ENCODE data around the gene PARN.
"Not testable (repeated sequence)": the region's sequence is repeated elsewhere in the genome, so short reads cannot be mapped to it uniquely, and the experiment has no call there.

The PARN gene

GRCh38 chr16:14423344-14423743 is 206.7 kb downstream of the PARN start:
- no peaks in the 10 kb centered on the region for H3K27me3 ChIP-seq (ENCODE audit: insufficient read depth, low read depth, severe bottlenecking)
- no peaks in the 10 kb centered on the region for H3K9me3 ChIP-seq (ENCODE audit: severe bottlenecking)
- H3K4me3 ChIP-seq (ENCODE audit: low read depth, low read length) = no peak overlapping the region
- H3K36me3 ChIP-seq = no peaks in the 10 kb centered on the region
- TF ChIP-seq, protein P1, sequence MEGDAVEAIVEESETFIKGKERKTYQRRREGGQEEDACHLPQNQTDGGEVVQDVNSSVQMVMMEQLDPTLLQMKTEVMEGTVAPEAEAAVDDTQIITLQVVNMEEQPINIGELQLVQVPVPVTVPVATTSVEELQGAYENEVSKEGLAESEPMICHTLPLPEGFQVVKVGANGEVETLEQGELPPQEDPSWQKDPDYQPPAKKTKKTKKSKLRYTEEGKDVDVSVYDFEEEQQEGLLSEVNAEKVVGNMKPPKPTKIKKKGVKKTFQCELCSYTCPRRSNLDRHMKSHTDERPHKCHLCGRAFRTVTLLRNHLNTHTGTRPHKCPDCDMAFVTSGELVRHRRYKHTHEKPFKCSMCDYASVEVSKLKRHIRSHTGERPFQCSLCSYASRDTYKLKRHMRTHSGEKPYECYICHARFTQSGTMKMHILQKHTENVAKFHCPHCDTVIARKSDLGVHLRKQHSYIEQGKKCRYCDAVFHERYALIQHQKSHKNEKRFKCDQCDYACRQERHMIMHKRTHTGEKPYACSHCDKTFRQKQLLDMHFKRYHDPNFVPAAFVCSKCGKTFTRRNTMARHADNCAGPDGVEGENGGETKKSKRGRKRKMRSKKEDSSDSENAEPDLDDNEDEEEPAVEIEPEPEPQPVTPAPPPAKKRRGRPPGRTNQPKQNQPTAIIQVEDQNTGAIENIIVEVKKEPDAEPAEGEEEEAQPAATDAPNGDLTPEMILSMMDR (IDR thresholded peaks at IDR 0.05; ENCODE audit: low read depth, low read length) = no peak
- DNase-seq = no peak
- H3K27ac ChIP-seq = no peak overlapping the region

DNA sequence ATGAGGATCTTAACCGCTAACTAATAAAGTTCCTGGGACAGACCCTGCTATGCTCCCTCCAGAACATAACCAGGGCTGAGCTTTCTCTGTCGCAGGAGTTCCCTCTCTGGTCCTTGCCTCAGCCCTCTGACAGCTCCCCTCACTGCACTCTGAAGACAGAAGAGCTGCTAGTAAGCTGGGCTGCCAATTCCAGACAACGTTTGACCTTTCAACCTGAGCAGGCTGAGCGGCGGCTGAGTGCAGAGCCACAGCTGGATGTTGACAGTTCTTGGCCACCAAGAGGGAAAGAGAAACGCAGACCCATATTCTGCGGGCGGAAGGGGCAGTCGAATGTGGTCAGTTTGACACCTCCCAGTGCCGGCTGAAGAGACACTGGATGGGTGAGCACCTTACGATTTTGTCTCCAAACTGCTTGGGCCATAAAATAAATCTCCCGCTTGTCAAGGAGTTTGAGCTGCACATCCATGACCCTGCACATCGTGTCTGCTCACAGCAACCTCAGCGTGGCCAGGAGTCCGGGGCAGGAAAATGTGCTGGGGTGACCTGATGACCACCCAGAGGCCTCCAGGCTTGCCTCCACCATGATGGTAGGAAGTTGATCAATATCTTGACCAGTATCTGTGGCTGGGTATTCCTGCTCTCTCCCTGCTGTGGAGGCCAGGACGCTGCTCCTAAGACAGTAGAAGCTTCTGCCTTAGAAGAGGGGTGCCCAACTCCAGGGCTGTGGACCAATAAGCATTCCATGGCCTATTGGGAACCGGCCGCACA is 209.2 kb downstream of the PARN start:
- H3K4me3 ChIP-seq (ENCODE audit: low read depth, low read length) = no peak overlapping the region
- H3K27ac ChIP-seq = no peak overlapping the region
- TF ChIP-seq, protein P1 (IDR thresholded peaks at IDR 0.05; ENCODE audit: low read depth, low read length) = no peak
- DNase-seq = no peak
- no peaks in the 10 kb centered on the region for H3K27me3 ChIP-seq (ENCODE audit: insufficient read depth, low read depth, severe bottlenecking)
- no peaks in the 10 kb centered on the region for H3K36me3 ChIP-seq
- no peaks in the 10 kb centered on the region for H3K9me3 ChIP-seq (ENCODE audit: severe bottlenecking)

DNA sequence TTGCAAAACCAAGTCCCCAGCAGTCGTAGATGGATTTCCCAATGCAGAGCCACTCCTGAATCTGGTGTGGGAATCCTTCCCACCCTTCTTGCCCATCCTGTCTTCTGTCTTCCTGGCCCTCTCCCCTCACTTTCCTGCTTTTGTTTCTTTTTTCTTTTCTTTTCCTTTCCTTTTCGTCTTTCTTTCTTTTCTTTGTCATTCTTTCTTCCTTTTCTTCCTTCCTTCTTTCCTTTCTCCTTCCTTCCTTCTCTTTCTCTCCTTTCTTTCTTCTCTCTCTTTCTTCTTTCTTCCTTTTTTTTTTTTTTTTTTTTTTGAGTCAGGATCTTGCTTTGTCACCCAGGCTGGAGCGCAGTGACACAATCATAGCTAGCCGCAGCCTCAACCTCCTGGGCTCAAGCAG is 209.8 kb downstream of the PARN start:
- H3K9me3 ChIP-seq (ENCODE audit: severe bottlenecking); DNase-seq; H3K4me3 ChIP-seq (ENCODE audit: low read depth, low read length); H3K36me3 ChIP-seq; H3K27me3 ChIP-seq (ENCODE audit: insufficient read depth, low read depth, severe bottlenecking); H3K27ac ChIP-seq: not testable (repeated sequence)

DNA sequence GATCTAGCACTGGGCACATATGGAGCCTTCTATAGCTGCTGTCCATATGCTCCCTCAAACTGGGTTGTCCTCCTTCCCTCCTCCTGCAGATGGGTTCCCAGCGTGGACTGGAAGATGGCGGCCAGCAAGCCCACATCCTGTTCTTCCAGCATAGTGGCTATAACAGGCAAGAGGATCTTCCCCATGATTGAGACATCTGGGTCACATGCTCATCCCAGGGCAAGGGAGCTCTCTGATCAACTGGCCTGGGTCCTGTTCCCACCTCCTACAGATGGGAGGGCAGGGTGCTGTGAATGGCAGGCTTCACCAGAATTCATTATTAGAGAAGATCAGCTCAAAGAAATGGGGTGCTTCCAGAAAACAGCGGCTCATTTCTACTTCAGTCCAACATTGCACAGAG is 210.2 kb downstream of the PARN start:
- H3K4me3 ChIP-seq (ENCODE audit: low read depth, low read length) = no peak overlapping the region
- TF ChIP-seq, protein P1 (IDR thresholded peaks at IDR 0.05; ENCODE audit: low read depth, low read length) = no peak

GRCh38 chr16:14418795-14419225 is 211.2 kb downstream of the PARN start:
- TF ChIP-seq, protein P1 (IDR thresholded peaks at IDR 0.05; ENCODE audit: low read depth, low read length) = no peak
- Histone ChIP-seq H3K4me3 (ENCODE audit: low read depth, low read length) (no peak overlapping the region), H3K27ac (no peak overlapping the region), H3K27me3 (ENCODE audit: insufficient read depth, low read depth, severe bottlenecking) (no peaks in the 10 kb centered on the region), H3K9me3 (ENCODE audit: severe bottlenecking) (no peaks in the 10 kb centered on the region), H3K36me3 (no peaks in the 10 kb centered on the region)
- DNase-seq = no peak

More for the DNA sequence above, 210.2 kb downstream of the PARN start:
- no peak for DNase-seq
- Histone ChIP-seq H3K27ac (no peak overlapping the region), H3K36me3 (no peaks in the 10 kb centered on the region), H3K9me3 (ENCODE audit: severe bottlenecking) (no peaks in the 10 kb centered on the region), H3K27me3 (ENCODE audit: insufficient read depth, low read depth, severe bottlenecking) (no peaks in the 10 kb centered on the region)

- DNase-seq = no peak
- Histone ChIP-seq H3K9me3 (ENCODE audit: severe bottlenecking) (no peaks in the 10 kb centered on the region), H3K27me3 (ENCODE audit: insufficient read depth, low read depth, severe bottlenecking) (no peaks in the 10 kb centered on the region), H3K36me3 (no peaks in the 10 kb centered on the region), H3K4me3 (ENCODE audit: low read depth, low read length) (no peak overlapping the region), H3K27ac (no peak overlapping the region)
- TF ChIP-seq, protein P1 (IDR thresholded peaks at IDR 0.05; ENCODE audit: low read depth, low read length) = no peak
Observed at GRCh38 chr16:14416184-14416583, 213.9 kb downstream of the PARN start.
